Vagina (tissue), 2 donors: ENCODE measurements around the gene WNT9A.

Source experiments
- CTCF ChIP-seq, 3 experiments: fragments of 450-650 bp in 2 of 3; fragments of 200-600 bp in 1 of 3; sonication (generic) in 1 of 3; IDR thresholded peaks; one replicate each; pipeline ENCODE4 v1.5.1; 2017 to 2019; ENCODE audit warnings: antibody characterized with exemption in 3 of 3, mild to moderate bottlenecking in 2 of 3, moderate library complexity in 2 of 3
- POLR2A ChIP-seq, 2 donors: fragments of 450-650 bp; IDR thresholded peaks; one replicate each; pipeline ENCODE4 v1.6.1; 2017; ENCODE audit warnings: antibody characterized with exemption in 2 of 2, mild to moderate bottlenecking in 2 of 2, moderate library complexity in 2 of 2
- POLR2AphosphoS5 ChIP-seq, 2 donors: sonication (generic); formaldehyde crosslinking; IDR thresholded peaks; one replicate each; pipeline ENCODE4 v1.9.0; 2017; ENCODE audit warnings: antibody characterized with exemption in 2 of 2, mild to moderate bottlenecking in 2 of 2, low read depth in 1 of 2; ENCODE audit not compliant: insufficient read depth in 1 of 2

GRCh38 chr1:227958617-227959324 is 11.0 kb upstream of the WNT9A start:
- TF ChIP-seq POLR2A (IDR thresholded peaks at IDR 0.05) (no peak), CTCF (IDR thresholded peaks at IDR 0.05) (no peak), POLR2AphosphoS5 (IDR thresholded peaks at IDR 0.05; ENCODE audit: insufficient read depth in 1 of 2, low read depth in 1 of 2) (no peak)
